Fibroblast of lung (primary cell): ENCODE results near the gene OR2T33. TPM values are rescaled to one million over a fixed set of nuclear protein-coding genes. Genes with fewer than 3 reads are reported as not detected.

Source experiments
- DNase-seq, 2 donors: peaks; one replicate each; pipeline versions ENCODE4 v3.0.0 to v3.0.0-alpha.2; 2010; ENCODE audit warnings: low read depth in 2 of 2
- H2AFZ ChIP-seq: 2 replicates; pipeline ENCODE4 v1.5.1; 2012; ENCODE audit warnings: low read length, control low read depth, inconsistent platforms
- H3K27ac ChIP-seq: 2 replicates; pipeline ENCODE4 v1.5.1; 2011; ENCODE audit warnings: low read length, control low read depth; ENCODE audit not compliant: insufficient read depth
- H3K27me3 ChIP-seq: 2 replicates; pipeline ENCODE4 v1.5.1; 2011; ENCODE audit warnings: mild to moderate bottlenecking, low read length; ENCODE audit not compliant: control insufficient read depth, insufficient read depth
- H3K36me3 ChIP-seq: 2 replicates; pipeline ENCODE4 v1.5.1; 2011; ENCODE audit warnings: low read length; ENCODE audit not compliant: control insufficient read depth, insufficient read depth
- H3K4me1 ChIP-seq: 2 replicates; pipeline ENCODE4 v1.5.1; 2011; ENCODE audit warnings: low read length; ENCODE audit not compliant: control insufficient read depth, insufficient read depth; ENCODE audit errors: extremely low read depth
- H3K4me2 ChIP-seq: 2 replicates; pipeline ENCODE4 v1.5.1; 2011; ENCODE audit warnings: low read length, control low read depth; ENCODE audit not compliant: insufficient read depth; ENCODE audit errors: extremely low read depth
- H3K4me3 ChIP-seq, 4 experiments: fragments of 200-600 bp in 1 of 4; sonication (generic) in 1 of 4; replicated peaks in 1 of 4; 2 replicates each; pipeline ENCODE4 v1.5.1; 2011 to 2016; ENCODE audit warnings: low read length in 4 of 4, low read depth in 3 of 4, mild to moderate bottlenecking in 3 of 4, control low read depth in 2 of 4, inconsistent platforms in 1 of 4, mixed read lengths in 1 of 4; ENCODE audit not compliant: insufficient read depth in 1 of 4; ENCODE audit errors: control extremely low read depth in 1 of 4
- H3K79me2 ChIP-seq: 2 replicates; pipeline ENCODE4 v1.5.1; 2012; ENCODE audit warnings: mild to moderate bottlenecking, low read length, inconsistent platforms; ENCODE audit not compliant: control insufficient read depth, insufficient read depth
- H3K9ac ChIP-seq: 2 replicates; pipeline ENCODE4 v1.5.1; 2011; ENCODE audit warnings: mild to moderate bottlenecking, low read length, control low read depth; ENCODE audit not compliant: insufficient read depth
- H3K9me3 ChIP-seq: 2 replicates; pipeline ENCODE4 v1.5.1; 2012; ENCODE audit warnings: low read depth, low read length; ENCODE audit not compliant: control insufficient read depth, insufficient read depth
- H4K20me1 ChIP-seq: 2 replicates; pipeline ENCODE4 v1.5.1; 2011; ENCODE audit warnings: low read length; ENCODE audit not compliant: control insufficient read depth, insufficient read depth; ENCODE audit errors: extremely low read depth
- CTCF ChIP-seq, 2 donors: IDR thresholded peaks in 1 of 2; conservative IDR thresholded peaks in 1 of 2; 1 replicate in 1 of 2; 2 replicates in 1 of 2; pipeline ENCODE4 v1.5.1; 2011 to 2012; ENCODE audit warnings: low read length in 2 of 2, control low read depth in 1 of 2, inconsistent platforms in 1 of 2, low read depth in 1 of 2, mild to moderate bottlenecking in 1 of 2
- EZH2 ChIP-seq: IDR thresholded peaks from 2 replicates; pipeline ENCODE4 v1.5.1; 2012; ENCODE audit warnings: low read length, control low read depth, mild to moderate bottlenecking; ENCODE audit errors: missing control alignments
- polyA plus RNA-seq, 2 donors: library from polyadenylated mRNA; depleted of rRNA in 1 of 2; stranded (reverse) in 1 of 2; unstranded in 1 of 2; fragments of >200 nt; gene quantifications; 2 replicates each; pipeline ENCODE4 v1.2.1, GENCODE V29; 2011 to 2012; ENCODE audit warnings: missing spikeins in 1 of 2
- total RNA-seq: library from RNA; depleted of rRNA; stranded (reverse); fragments of >200 nt; gene quantifications from 2 replicates; pipeline ENCODE4 v1.2.1, GENCODE V29; 2014

The OR2T33 gene
- total and polyA plus RNA-seq, 2 donors (not counting 1 experiment from before 2014, with no cell fraction given): not detected

DNA sequence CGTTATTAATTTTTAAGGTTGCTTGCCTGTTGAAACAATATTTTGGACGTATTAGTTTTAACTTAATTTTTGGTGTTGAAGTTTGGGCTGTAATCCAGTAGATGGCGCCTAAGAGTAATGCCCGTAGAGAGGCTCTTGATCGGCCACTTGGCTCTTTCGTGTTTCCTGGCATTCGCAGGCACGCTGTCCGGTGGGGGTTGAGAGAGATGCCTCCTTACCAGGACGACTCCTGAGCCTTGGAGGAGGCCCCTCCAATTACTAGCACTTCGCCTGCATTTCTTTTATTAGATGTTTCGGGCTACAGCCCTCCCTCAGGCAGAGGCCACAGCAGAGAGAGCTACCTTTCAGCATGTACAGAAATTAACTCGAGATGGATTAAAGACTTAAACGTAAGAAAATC, 34.6 kb downstream of the OR2T33 start:
- Histone ChIP-seq H3K79me2 (no peaks in the 10 kb centered on the region), H3K9me3 (no peaks in the 10 kb centered on the region), H3K4me3 (no peak overlapping the region), H3K27me3 (no peaks in the 10 kb centered on the region), H3K4me1 (no peaks in the 10 kb centered on the region), H4K20me1 (no peaks in the 10 kb centered on the region), H3K36me3 (no peaks in the 10 kb centered on the region), H3K4me2 (no peak overlapping the region), H2AFZ (no peak overlapping the region), H3K27ac (no peak overlapping the region), H3K9ac (no peak overlapping the region)
- DNase-seq: peak; percentile 3 to 15
- TF ChIP-seq EZH2 (no peak), CTCF (conservative IDR thresholded peaks at IDR 0.05 in 1 of 2, IDR thresholded peaks at IDR 0.05 in 1 of 2; ENCODE audit: low read depth in 1 of 2, low read length in 2 of 2) (peak; percentile 27 to 52)

- Histone ChIP-seq H3K9ac (no peak overlapping the region), H3K27me3 (no peaks in the 10 kb centered on the region), H2AFZ (no peak overlapping the region), H3K27ac (no peak overlapping the region), H3K4me2 (no peak overlapping the region), H4K20me1 (no peaks in the 10 kb centered on the region), H3K4me1 (no peaks in the 10 kb centered on the region), H3K79me2 (no peaks in the 10 kb centered on the region), H3K36me3 (no peaks in the 10 kb centered on the region), H3K9me3 (no peaks in the 10 kb centered on the region), H3K4me3 (no peak overlapping the region)
- no peak for DNase-seq
- TF ChIP-seq CTCF (conservative IDR thresholded peaks at IDR 0.05 in 1 of 2, IDR thresholded peaks at IDR 0.05 in 1 of 2; ENCODE audit: low read depth in 1 of 2, low read length in 2 of 2) (no peak), EZH2 (no peak)
Measured at GRCh38 chr1:248239478-248239877, 38.3 kb downstream of the OR2T33 start.

- no peak within 1 kb of the TSS for H3K4me2 ChIP-seq
- no peaks in the 10 kb centered on the region for H3K79me2 ChIP-seq
- H3K4me1 ChIP-seq: no peaks in the 10 kb centered on the region
- H3K27me3 ChIP-seq: no peaks in the 10 kb centered on the region
- no peak within 1 kb of the TSS for H3K4me3 ChIP-seq
- H3K27ac ChIP-seq: no peak within 1 kb of the TSS
- no peak for DNase-seq
- no peak within 1 kb of the TSS for H3K9ac ChIP-seq
- no peaks in the 10 kb centered on the region for H4K20me1 ChIP-seq
- H3K36me3 ChIP-seq: no peaks in the 10 kb centered on the region
- TF ChIP-seq EZH2: no peak
- TF ChIP-seq CTCF (conservative IDR thresholded peaks at IDR 0.05 in 1 of 2, IDR thresholded peaks at IDR 0.05 in 1 of 2; ENCODE audit: low read depth in 1 of 2, low read length in 2 of 2): no peak
- H3K9me3 ChIP-seq: no peaks in the 10 kb centered on the region
- H2AFZ ChIP-seq: no peak within 1 kb of the TSS
Measured at GRCh38 chr1:248231117-248231516, 46.7 kb downstream of the OR2T33 start, which contains the start of gene OR2M4. Gene OR2M4, plus strand, starts transcription at chr1:248231417. Its CDS starts 7,512 bp downstream, at chr1:248238929.
